ENCODE data around the gene RPL5. TPM values are rescaled to one million over a fixed set of nuclear protein-coding genes. Genes with fewer than 3 reads are reported as not detected.
A peak's percentile ranks its signal among the peaks of the same experiment; 100 is the strongest.

RPL5 gene
- total RNA-seq, 4 donors from 2014 or later = 1,244 to 1,829 (median 1,582) TPM

- intact Hi-C loops (cut with DNase I; ENCODE audit: low total_unique reads) = no loop called here
- WGBS, 2 donors = 90 to 92% methylated on average over 3 of the region's 3 CpGs
- no peak for TF ChIP-seq POLR2A (IDR thresholded peaks at IDR 0.05)
- no peak for TF ChIP-seq CTCF (IDR thresholded peaks at IDR 0.05)
- no peak overlapping the region for H3K4me3 ChIP-seq (ENCODE audit: low read depth, poor library complexity, severe bottlenecking)
- DNase-seq (ENCODE audit: low spot score in 2 of 2) = no peak
These were observed 9.0 kb upstream of the RPL5 start for GRCh38 chr1:92822879-92823278.

DNA sequence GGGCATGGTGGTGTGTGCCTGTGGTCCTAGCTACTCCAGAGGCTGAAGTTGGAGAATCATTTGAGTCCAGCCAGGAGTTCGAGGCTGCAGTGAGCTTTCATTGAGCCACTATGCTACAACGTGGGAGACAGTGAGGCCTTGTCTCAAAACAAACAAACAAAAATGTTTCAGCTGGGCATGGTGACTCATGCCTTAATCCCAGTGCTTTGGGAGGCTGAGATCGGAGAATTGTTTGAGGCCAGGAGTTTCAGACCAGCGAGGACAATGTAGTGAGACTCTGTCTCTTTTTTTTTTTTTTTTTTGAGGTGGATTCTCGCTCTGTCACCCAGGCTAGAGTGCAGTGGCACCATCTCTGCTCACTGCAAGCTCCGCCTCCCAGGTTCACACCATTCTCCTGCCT is 5.0 kb upstream of the RPL5 start:
- TF ChIP-seq POLR2A (IDR thresholded peaks at IDR 0.05) (no peak), CTCF (IDR thresholded peaks at IDR 0.05) (no peak)
- intact Hi-C loops (cut with DNase I; ENCODE audit: low total_unique reads) = no loop called here
- WGBS, 2 donors = 87% methylated on average over 6 of the region's 6 CpGs; no CpG with 5 or more reads in 1 of the 2 donors
- DNase-seq (ENCODE audit: low spot score in 2 of 2) = no peak
- no peak overlapping the region for H3K4me3 ChIP-seq (ENCODE audit: low read depth, poor library complexity, severe bottlenecking)

DNA sequence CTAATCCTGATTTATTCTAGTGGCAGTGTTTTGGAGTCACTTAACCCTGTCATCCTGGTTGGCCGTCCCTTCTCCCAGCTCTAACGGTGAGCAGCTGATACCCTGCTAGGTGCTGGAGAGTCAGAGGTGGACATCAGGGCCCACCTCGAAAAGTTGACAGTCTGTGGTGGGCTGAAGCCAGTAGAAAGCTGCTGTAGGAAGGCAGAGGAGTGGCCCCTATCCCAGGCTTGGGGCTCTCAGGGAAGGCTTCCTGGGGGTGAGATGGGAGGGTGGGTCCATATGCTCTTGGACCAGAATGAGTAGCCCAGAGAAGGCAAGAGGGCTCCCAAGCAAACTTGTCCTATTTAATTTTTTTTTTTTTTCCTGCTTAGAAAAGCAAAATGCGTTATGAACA is 475 bp upstream of the RPL5 start:
- intact Hi-C loops (cut with DNase I; ENCODE audit: low total_unique reads) = no loop called here

GRCh38 chr1:92832537-92833114 is 786 bp downstream of the RPL5 start:
- TF ChIP-seq CTCF (IDR thresholded peaks at IDR 0.05) = no peak
- TF ChIP-seq POLR2A (IDR thresholded peaks at IDR 0.05) = no peak
- intact Hi-C loops (cut with DNase I; ENCODE audit: low total_unique reads) = no loop called here
- DNase-seq (ENCODE audit: low spot score in 2 of 2) = no peak
- peak overlapping the region; percentile 99 for H3K4me3 ChIP-seq (ENCODE audit: low read depth, poor library complexity, severe bottlenecking)
- 0% methylated on average over 19 of the region's 19 CpGs for WGBS, 2 donors

More for the DNA sequence above, 475 bp upstream of the RPL5 start:
- no peak for DNase-seq (ENCODE audit: low spot score in 2 of 2)
- 55 to 56% methylated on average over 4 of the region's 4 CpGs for WGBS, 2 donors
- H3K4me3 ChIP-seq (ENCODE audit: low read depth, poor library complexity, severe bottlenecking) = no peak overlapping the region
- TF ChIP-seq CTCF (IDR thresholded peaks at IDR 0.05) (no peak), POLR2A (IDR thresholded peaks at IDR 0.05) (no peak)

- intact Hi-C loops (cut with DNase I; ENCODE audit: low total_unique reads) = no loop called here
- 60 to 64% methylated on average over 5 of the region's 5 CpGs for WGBS, 2 donors
- H3K4me3 ChIP-seq (ENCODE audit: low read depth, poor library complexity, severe bottlenecking) = no peak overlapping the region
- TF ChIP-seq CTCF (IDR thresholded peaks at IDR 0.05) (no peak), POLR2A (IDR thresholded peaks at IDR 0.05) (no peak)
- DNase-seq (ENCODE audit: low spot score in 2 of 2) = no peak
These were observed 2.0 kb downstream of the RPL5 start for GRCh38 chr1:92833840-92834239.

DNA sequence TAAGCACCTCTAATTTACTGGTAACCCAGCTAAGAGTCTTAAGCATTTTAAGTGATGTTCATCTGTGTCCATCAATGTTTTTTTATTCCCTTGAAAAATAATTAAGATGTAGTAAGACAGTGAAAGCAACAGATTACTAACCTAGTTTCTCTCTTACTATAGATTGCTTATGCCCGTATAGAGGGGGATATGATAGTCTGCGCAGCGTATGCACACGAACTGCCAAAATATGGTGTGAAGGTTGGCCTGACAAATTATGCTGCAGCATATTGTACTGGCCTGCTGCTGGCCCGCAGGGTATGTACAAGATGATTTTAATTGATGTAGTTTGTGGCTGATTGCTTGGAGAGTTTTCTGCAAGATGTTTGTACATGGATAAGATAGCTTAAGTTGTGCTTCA is 2.8 kb downstream of the RPL5 start:
- DNase-seq (ENCODE audit: low spot score in 2 of 2) = no peak
- intact Hi-C loops (cut with DNase I; ENCODE audit: low total_unique reads) = no loop called here
- WGBS, 2 donors = 73 to 76% methylated on average over 5 of the region's 5 CpGs
- TF ChIP-seq CTCF (IDR thresholded peaks at IDR 0.05) = no peak
- no peak for TF ChIP-seq POLR2A (IDR thresholded peaks at IDR 0.05)
- no peak overlapping the region for H3K4me3 ChIP-seq (ENCODE audit: low read depth, poor library complexity, severe bottlenecking)

Data from lower leg skin (tissue), 4 donors.